SK-N-SH (cell line): ENCODE results near the gene DLX1. TPM values are rescaled to one million over a fixed set of nuclear protein-coding genes. Genes with fewer than 3 reads are reported as not detected.

ENCODE experiments used
- CTCF ChIA-PET: fragments of 300-600, 350-600 bp; formaldehyde crosslinking; extraction: SDS; loops from one replicate; lab custom pipeline; 2021; lab: Yijun Ruan, JAX
- POLR2A ChIA-PET: fragments of 350-600 bp; sonication (Branson Sonifier 250); formaldehyde crosslinking; extraction: SDS; loops from one replicate; lab custom pipeline; 2020; ENCODE audit warnings: antibody characterized with exemption, inconsistent platforms; lab: Yijun Ruan, JAX
- DNase-seq: peaks from one replicate; pipeline ENCODE4 v3.0.0; 2012
- H2AFZ ChIP-seq: fragments of 200-600 bp; sonication (generic); 2 replicates; pipeline ENCODE4 v1.8.1; 2016; ENCODE audit warnings: antibody characterized with exemption, mild to moderate bottlenecking, low read depth
- H3F3A ChIP-seq: fragments of 200-600 bp; sonication (generic); replicated peaks from 2 replicates; pipeline ENCODE3; 2016; ENCODE audit warnings: antibody characterized with exemption, mild to moderate bottlenecking; ENCODE audit not compliant: insufficient read depth
- H3K27ac ChIP-seq, 2 experiments: fragments of 200-500 bp in 1 of 2; fragments of 200-600 bp in 1 of 2; sonication (Bioruptor generic) in 1 of 2; sonication (generic), shearing (Covaris generic) in 1 of 2; 2 replicates each; pipeline versions ENCODE4 v1.5.1 to v1.6.1; 2014 to 2016; ENCODE audit warnings: low read depth in 2 of 2, inconsistent platforms in 1 of 2, low read length in 1 of 2, mild to moderate bottlenecking in 1 of 2, mixed read lengths in 1 of 2
- H3K27me3 ChIP-seq: fragments of 200-600 bp; sonication (generic), shearing (Covaris generic); 2 replicates; pipeline ENCODE4 v1.6.1; 2016; ENCODE audit warnings: mixed run types; ENCODE audit not compliant: insufficient read depth
- H3K36me3 ChIP-seq, 2 experiments: fragments of 200-500 bp in 1 of 2; fragments of 200-600 bp in 1 of 2; sonication (Bioruptor generic) in 1 of 2; sonication (generic) in 1 of 2; replicated peaks in 1 of 2; 2 replicates each; pipeline versions ENCODE3 to v1.5.1; 2014 to 2016; ENCODE audit warnings: low read length in 1 of 2, mild to moderate bottlenecking in 1 of 2; ENCODE audit not compliant: insufficient read depth in 2 of 2, control insufficient read depth in 1 of 2
- H3K4me1 ChIP-seq, 2 experiments: fragments of 200-500 bp in 1 of 2; fragments of 200-600 bp in 1 of 2; sonication (Bioruptor generic) in 1 of 2; sonication (generic), shearing (Covaris generic) in 1 of 2; 2 replicates each; pipeline versions ENCODE4 v1.5.1 to v1.6.1; 2014 to 2016; ENCODE audit warnings: low read depth in 1 of 2, low read length in 1 of 2, mixed run types in 1 of 2; ENCODE audit not compliant: insufficient read depth in 2 of 2, control insufficient read depth in 1 of 2
- H3K4me2 ChIP-seq: fragments of 200-600 bp; sonication (generic), shearing (Covaris generic); 2 replicates; pipeline ENCODE4 v1.6.1; 2017; ENCODE audit warnings: mixed run types
- H3K4me3 ChIP-seq, 2 experiments: fragments of 200-500 bp in 1 of 2; fragments of 200-600 bp in 1 of 2; sonication (Bioruptor generic) in 1 of 2; sonication (generic), shearing (Covaris generic) in 1 of 2; 2 replicates each; pipeline versions ENCODE4 v1.5.1 to v1.8.1; 2014 to 2016; ENCODE audit warnings: low read depth in 2 of 2, inconsistent platforms in 1 of 2, low read length in 1 of 2, mild to moderate bottlenecking in 1 of 2, mixed read lengths in 1 of 2, moderate library complexity in 1 of 2
- H3K79me2 ChIP-seq: fragments of 200-600 bp; sonication (generic); 2 replicates; pipeline ENCODE4 v1.8.1; 2017; ENCODE audit warnings: mild to moderate bottlenecking; ENCODE audit not compliant: insufficient read depth
- H3K9ac ChIP-seq: fragments of 200-600 bp; sonication (generic); 2 replicates; pipeline ENCODE4 v1.6.1; 2017; ENCODE audit warnings: mixed run types
- H3K9me2 ChIP-seq: fragments of 200-600 bp; sonication (generic); 2 replicates; pipeline ENCODE4 v1.6.1; 2017; ENCODE audit warnings: mixed run types
- H3K9me3 ChIP-seq: fragments of 200-600 bp; sonication (generic); 2 replicates; pipeline ENCODE4 v1.6.1; 2017; ENCODE audit warnings: mixed run types, mild to moderate bottlenecking, moderate library complexity
- H4K20me1 ChIP-seq: fragments of 200-600 bp; sonication (generic); 2 replicates; pipeline ENCODE4 v1.6.1; 2017; ENCODE audit warnings: mild to moderate bottlenecking, mixed run types; ENCODE audit not compliant: insufficient read depth
- CHD2 ChIP-seq: fragments of 150-350 bp; IDR thresholded peaks from 2 replicates; pipeline ENCODE4 v1.6.1; 2018; ENCODE audit warnings: low read length; ENCODE audit not compliant: partially characterized antibody
- CTCF ChIP-seq: fragments of 200-600 bp; sonication (generic); IDR thresholded peaks from 2 replicates; pipeline ENCODE4 v1.6.1; 2017; ENCODE audit warnings: antibody characterized with exemption, mild to moderate bottlenecking, moderate library complexity
- ELF1 ChIP-seq: IDR thresholded peaks from 2 replicates; pipeline ENCODE4 v1.4.0; 2012
- FOSL2 ChIP-seq: IDR thresholded peaks from 2 replicates; pipeline ENCODE4 v1.4.0; 2012; ENCODE audit warnings: low read depth, mild to moderate bottlenecking, moderate library complexity, borderline replicate concordance
- FOXJ3 ChIP-seq: sonication (generic); formaldehyde crosslinking; IDR thresholded peaks from 2 replicates; pipeline ENCODE4 v1.5.1; 2020; ENCODE audit warnings: mild to moderate bottlenecking, missing genetic modification reagents
- FOXM1 ChIP-seq: IDR thresholded peaks from 2 replicates; pipeline ENCODE4 v1.4.0; 2012; ENCODE audit warnings: low read depth, mild to moderate bottlenecking
- GABPA ChIP-seq: IDR thresholded peaks from 2 replicates; pipeline ENCODE4 v1.4.0; 2012; ENCODE audit warnings: low read depth, mild to moderate bottlenecking
- GATA2 ChIP-seq: sonication (generic); formaldehyde crosslinking; IDR thresholded peaks from 2 replicates; pipeline ENCODE4 v1.5.0; 2020; ENCODE audit warnings: mild to moderate bottlenecking, missing genetic modification reagents
- IRF3 ChIP-seq: fragments of 150-350 bp; IDR thresholded peaks from 2 replicates; pipeline ENCODE4 v1.6.1; 2016; ENCODE audit warnings: mild to moderate bottlenecking, low read depth, low read length
- MEF2A ChIP-seq: IDR thresholded peaks from 2 replicates; pipeline ENCODE4 v1.4.0; 2012; ENCODE audit warnings: low read depth, borderline replicate concordance
- MXI1 ChIP-seq: IDR thresholded peaks from 2 replicates; pipeline ENCODE4 v1.6.1; 2012; ENCODE audit warnings: mild to moderate bottlenecking, low read depth, low read length, improper control_type of control experiment
- NFIC ChIP-seq: IDR thresholded peaks from 2 replicates; pipeline ENCODE4 v1.4.0; 2012; ENCODE audit warnings: borderline replicate concordance
- NRF1 ChIP-seq: IDR thresholded peaks from 2 replicates; pipeline ENCODE4 v1.6.1; 2012; ENCODE audit warnings: low read depth, mild to moderate bottlenecking, low read length
- RCOR1 ChIP-seq: fragments of 150-350 bp; IDR thresholded peaks from 2 replicates; pipeline ENCODE4 v1.6.1; 2017; ENCODE audit warnings: antibody characterized with exemption, low read length
- RFX5 ChIP-seq: IDR thresholded peaks from 2 replicates; pipeline ENCODE4 v1.6.1; 2012; ENCODE audit warnings: mild to moderate bottlenecking, improper control_type of control experiment, low read length
- SIN3A ChIP-seq: IDR thresholded peaks from 2 replicates; pipeline ENCODE4 v1.6.1; 2012; ENCODE audit warnings: low read depth, mild to moderate bottlenecking, low read length, moderate library complexity, borderline replicate concordance
- TAF1 ChIP-seq: IDR thresholded peaks from 2 replicates; pipeline ENCODE4 v1.6.1; 2012; ENCODE audit warnings: low read depth, mild to moderate bottlenecking, low read length, moderate library complexity, borderline replicate concordance
- TCF12 ChIP-seq: IDR thresholded peaks from 2 replicates; pipeline ENCODE4 v1.4.0; 2012
- YY1 ChIP-seq: IDR thresholded peaks from 2 replicates; pipeline ENCODE4 v1.4.0; 2012; ENCODE audit warnings: low read depth, mild to moderate bottlenecking
- ZBTB33 ChIP-seq: IDR thresholded peaks from 2 replicates; pipeline ENCODE4 v1.4.0; 2012; ENCODE audit warnings: low read depth, borderline replicate concordance
- WGBS: methylation state at CpG from one replicate; pipeline ENCODE4 v1.1.6; 2017; ENCODE audit warnings: low lambda C conversion rate; 5-methylcytosine and 5-hydroxymethylcytosine counted together
- polyA plus RNA-seq, 3 experiments: library from polyadenylated mRNA; depleted of rRNA; stranded (reverse); fragments of >200 nt; gene quantifications; 2 replicates each; pipeline ENCODE4 v1.2.3, GENCODE V29; 2012

DLX1 gene
- polyA plus RNA-seq, 1 of the 3 experiments (the other 2 are of a cell fraction) = 0.07 TPM

GRCh38 chr2:172081221-172082022, 3.9 kb upstream of the DLX1 start:
- POLR2A ChIA-PET = no interaction called here
- peak; percentile 19 for DNase-seq
- no peaks in the 10 kb centered on the region for H4K20me1 ChIP-seq
- no peak overlapping the region for H3K4me3 ChIP-seq
- CTCF ChIA-PET = interaction anchor here (0.7 to 2.3 kb wide), 6 partner anchors 8 to 508 kb away, joined by 3 to 9 read pairs (median 3); partner anchors contain the start of gene DLX2
- H3K9me3 ChIP-seq = no peaks in the 10 kb centered on the region
- WGBS = 86% methylated on average over 19 of the region's 36 CpGs
- H3K27me3 ChIP-seq = peaks cover 40% of the 10 kb centered on the region
- no peak for TF ChIP-seq RCOR1
- TF ChIP-seq FOXM1 = no peak
- no peak for TF ChIP-seq FOXJ3 (CRISPR knock-in tag)
- H3K9me2 ChIP-seq = no peaks in the 10 kb centered on the region
- no peak overlapping the region for H2AFZ ChIP-seq
- no peak overlapping the region for H3K9ac ChIP-seq
- H3K4me2 ChIP-seq = no peak overlapping the region
- H3K27ac ChIP-seq = no peak overlapping the region
- peaks cover 0 to 14% of the 10 kb centered on the region in 2 experiments; a peak in 1 of 4 replicates for H3K4me1 ChIP-seq
- H3K79me2 ChIP-seq = no peaks in the 10 kb centered on the region
- H3K36me3 ChIP-seq = no peaks in the 10 kb centered on the region
- H3F3A ChIP-seq = peaks cover 2% of the 10 kb centered on the region

GRCh38 chr2:172082105-172082943, 3.0 kb upstream of the DLX1 start:
- H2AFZ ChIP-seq = no peak overlapping the region
- H3K36me3 ChIP-seq = no peaks in the 10 kb centered on the region
- peak; percentile 36 for DNase-seq
- peaks cover 0 to 18% of the 10 kb centered on the region in 2 experiments; a peak in 1 of 4 replicates for H3K4me1 ChIP-seq
- WGBS = 72% methylated on average over 11 of the region's 14 CpGs
- CTCF ChIA-PET = interaction anchor here (0.6 to 2.3 kb wide), 7 partner anchors 9 to 509 kb away, joined by 3 to 9 read pairs (median 3); partner anchors contain the start of gene DLX2
- H3K27me3 ChIP-seq = peaks cover 49% of the 10 kb centered on the region
- no peak overlapping the region for H3K4me3 ChIP-seq
- no peak overlapping the region for H3K27ac ChIP-seq
- no peak overlapping the region for H3K4me2 ChIP-seq
- H3F3A ChIP-seq = no peaks in the 10 kb centered on the region
- POLR2A ChIA-PET = no interaction called here
- no peak for TF ChIP-seq CHD2
- TF ChIP-seq MEF2A = no peak
- no peak for TF ChIP-seq SIN3A
- no peak for TF ChIP-seq GABPA
- TF ChIP-seq NFIC = no peak
- no peak for TF ChIP-seq RFX5
- no peak for TF ChIP-seq YY1
- no peak for TF ChIP-seq GATA2 (CRISPR knock-in tag)
- TF ChIP-seq MXI1 = no peak
- TF ChIP-seq NRF1 = no peak
- TF ChIP-seq FOSL2 = no peak
- no peak for TF ChIP-seq TAF1
- TF ChIP-seq CTCF = no peak
- TF ChIP-seq ZBTB33 = no peak
- TF ChIP-seq TCF12 = no peak
- TF ChIP-seq IRF3 = no peak
- no peak for TF ChIP-seq ELF1
- H3K9me2 ChIP-seq = no peaks in the 10 kb centered on the region
- H4K20me1 ChIP-seq = no peaks in the 10 kb centered on the region
- no peaks in the 10 kb centered on the region for H3K79me2 ChIP-seq
- no peaks in the 10 kb centered on the region for H3K9me3 ChIP-seq
- no peak overlapping the region for H3K9ac ChIP-seq
